HEK293T (cell line): ENCODE measurements around the gene SPDYE2B.
"Not testable (repeated sequence)": the region's sequence is repeated elsewhere in the genome, so short reads cannot be mapped to it uniquely, and the experiment has no call there.

Experiments used
- ARNT ChIP-seq: fragments of 450-650 bp; IDR thresholded peaks from 2 replicates; pipeline ENCODE4 v1.6.1; 2017; ENCODE audit warnings: mild to moderate bottlenecking
- ELF4 ChIP-seq: fragments of 450-650 bp; IDR thresholded peaks from 2 replicates; pipeline ENCODE4 v1.6.1; 2017; ENCODE audit warnings: antibody characterized with exemption
- FOXK2 ChIP-seq: fragments of 450-650 bp; IDR thresholded peaks from 2 replicates; pipeline ENCODE4 v1.6.1; 2016; ENCODE audit warnings: mild to moderate bottlenecking
- L3MBTL2 ChIP-seq: fragments of 450-650 bp; conservative IDR thresholded peaks from 2 replicates; pipeline ENCODE4 v1.6.1; 2016; ENCODE audit warnings: mild to moderate bottlenecking
- NFRKB ChIP-seq: fragments of 450-650 bp; IDR thresholded peaks from 2 replicates; pipeline ENCODE4 v1.6.1; 2016; ENCODE audit warnings: mild to moderate bottlenecking, moderate library complexity
- SP1 ChIP-seq: fragments of 450-650 bp; IDR thresholded peaks from 2 replicates; pipeline ENCODE4 v1.6.1; 2017
- SUZ12 ChIP-seq: fragments of 450-650 bp; IDR thresholded peaks from 2 replicates; pipeline ENCODE4 v1.6.1; 2016; ENCODE audit warnings: mild to moderate bottlenecking

GRCh38 chr7:102636956-102637355 is 13.2 kb upstream of the SPDYE2B start:
- TF ChIP-seq L3MBTL2, ELF4, SUZ12, SP1, NFRKB, FOXK2, ARNT: not testable (repeated sequence)
